ENCODE data around the gene ANO8. TPM values are rescaled to one million over a fixed set of nuclear protein-coding genes. Genes with fewer than 3 reads are reported as not detected.

ANO8 gene
- total RNA-seq, 1 experiment from 2014 or later: 21.9 TPM

- Histone ChIP-seq H3K79me1 (ENCODE audit: insufficient read depth, low read depth, low read length, poor library complexity, severe bottlenecking) (no peaks in the 10 kb centered on the region), H4K20me1 (ENCODE audit: control insufficient read depth, insufficient read depth, insufficient read length) (no peaks in the 10 kb centered on the region), H2BK5ac (ENCODE audit: insufficient read length, low read length) (no peak overlapping the region), H2BK120ac (ENCODE audit: low read depth, low read length, poor library complexity, severe bottlenecking) (no peak overlapping the region), H3K79me2 (ENCODE audit: insufficient read depth, low read length) (no peaks in the 10 kb centered on the region), H4K91ac (ENCODE audit: insufficient read length, low read depth, low read length) (no peak overlapping the region), H3K56ac (ENCODE audit: insufficient read length, low read depth, low read length) (no peak overlapping the region), H4K8ac (replicated peaks; ENCODE audit: insufficient read length, low read depth, low read length) (no peak overlapping the region), H3K23me2 (ENCODE audit: insufficient read length, low read depth, low read length, poor library complexity, severe bottlenecking) (no peaks in the 10 kb centered on the region), H3K18ac (ENCODE audit: insufficient read length, low read depth, low read length) (no peak overlapping the region), H3K27ac (ENCODE audit: insufficient read length, low read depth, low read length) (no peak overlapping the region), H2AK5ac (ENCODE audit: insufficient read length, low read length) (no peak overlapping the region), H3K9ac (ENCODE audit: extremely low read depth, insufficient read length, low read length) (no peak overlapping the region), H3K4ac (ENCODE audit: low read depth, low read length) (no peak overlapping the region), H3K27me3 (ENCODE audit: insufficient read depth, low read length) (no peaks in the 10 kb centered on the region), H3K4me1 (ENCODE audit: insufficient read depth, low read length) (no peaks in the 10 kb centered on the region), H2AFZ (ENCODE audit: low read length) (no peak overlapping the region), H3K14ac (ENCODE audit: insufficient read depth, low read length) (no peak overlapping the region), H2BK15ac (ENCODE audit: low read depth, low read length) (no peak overlapping the region), H3T11ph (ENCODE audit: low read length) (no peak overlapping the region), H2BK12ac (ENCODE audit: insufficient read length, low read depth, low read length) (no peak overlapping the region), H3K9me3 (ENCODE audit: control insufficient read depth, low read depth, low read length) (no peaks in the 10 kb centered on the region), H3K4me2 (ENCODE audit: insufficient read depth, insufficient read length, low read length) (no peak overlapping the region), H2BK20ac (ENCODE audit: low read depth, low read length, poor library complexity, severe bottlenecking) (no peak overlapping the region), H3K23ac (ENCODE audit: insufficient read length, low read depth, low read length) (no peak overlapping the region), H4K5ac (ENCODE audit: insufficient read length, low read depth, low read length) (no peak overlapping the region)
- DNase-seq: peak; percentile 91
- no peak for TF ChIP-seq CTCF (conservative IDR thresholded peaks at IDR 0.05)
- Mint-ChIP-seq H3K9me3 (no peaks in the 10 kb centered on the region), H3K27me3 (ENCODE audit: low read depth) (peaks cover 2% of the 10 kb centered on the region; the same call in 1 of the 2 replicates), H3K36me3 (ENCODE audit: insufficient read depth in 1 of 3, low read depth in 3 of 3) (peaks cover 9 to 12% (median 11%) of the 10 kb centered on the region in 3 experiments; a peak in 6 of 7 replicates), H3K4me1 (peaks cover 5 to 21% of the 10 kb centered on the region in 2 experiments; a peak in 2 of 4 replicates), H3K4me3 (no peak overlapping the region; a peak in 2 of 5 replicates), H3K27ac (no peak overlapping the region; a peak in 1 of 7 replicates)
- no CpG with 5 or more reads among the region's 22 CpGs for WGBS (ENCODE audit: extremely low coverage, insufficient read length, low lambda C conversion rate)
These were observed 45.2 kb downstream of the ANO8 start for GRCh38 chr19:17289489-17289888.
